Measurements from ENCODE around the gene MSH6. TPM values are rescaled to one million over a fixed set of nuclear protein-coding genes. Genes with fewer than 3 reads are reported as not detected.

MSH6 gene
- total and polyA plus RNA-seq, 2 of the 13 experiments (the other 11 are each of a cell fraction or from before 2014, with no cell fraction given) = 20.8 to 113 TPM

DNA sequence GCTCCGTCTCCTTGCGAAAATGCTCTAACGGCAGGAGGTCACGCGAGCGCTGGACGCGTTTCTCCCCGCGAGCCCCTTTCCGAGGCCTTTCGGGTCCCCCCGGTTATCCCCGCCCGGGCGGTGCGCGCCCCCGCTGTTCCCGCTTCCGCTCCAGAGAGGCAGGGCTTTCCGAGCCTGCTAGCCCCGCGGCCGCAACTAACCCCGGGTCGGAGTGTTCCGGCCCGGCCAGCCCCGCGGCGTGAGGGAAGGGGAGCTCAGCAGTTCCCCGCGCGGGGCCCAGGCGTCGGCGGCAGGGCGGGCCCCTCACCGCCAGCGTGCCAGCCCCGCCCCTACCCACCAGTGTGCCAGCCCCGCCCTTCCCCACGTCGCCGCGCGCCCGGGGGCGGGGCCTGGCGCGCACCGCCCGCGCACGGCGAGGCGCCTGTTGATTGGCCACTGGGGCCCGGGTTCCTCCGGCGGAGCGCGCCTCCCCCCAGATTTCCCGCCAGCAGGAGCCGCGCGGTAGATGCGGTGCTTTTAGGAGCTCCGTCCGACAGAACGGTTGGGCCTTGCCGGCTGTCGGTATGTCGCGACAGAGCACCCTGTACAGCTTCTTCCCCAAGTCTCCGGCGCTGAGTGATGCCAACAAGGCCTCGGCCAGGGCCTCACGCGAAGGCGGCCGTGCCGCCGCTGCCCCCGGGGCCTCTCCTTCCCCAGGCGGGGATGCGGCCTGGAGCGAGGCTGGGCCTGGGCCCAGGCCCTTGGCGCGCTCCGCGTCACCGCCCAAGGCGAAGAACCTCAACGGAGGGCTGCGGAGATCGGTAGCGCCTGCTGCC lies at the start of gene MSH6 (continued):
- TF ChIP-seq, protein P1, sequence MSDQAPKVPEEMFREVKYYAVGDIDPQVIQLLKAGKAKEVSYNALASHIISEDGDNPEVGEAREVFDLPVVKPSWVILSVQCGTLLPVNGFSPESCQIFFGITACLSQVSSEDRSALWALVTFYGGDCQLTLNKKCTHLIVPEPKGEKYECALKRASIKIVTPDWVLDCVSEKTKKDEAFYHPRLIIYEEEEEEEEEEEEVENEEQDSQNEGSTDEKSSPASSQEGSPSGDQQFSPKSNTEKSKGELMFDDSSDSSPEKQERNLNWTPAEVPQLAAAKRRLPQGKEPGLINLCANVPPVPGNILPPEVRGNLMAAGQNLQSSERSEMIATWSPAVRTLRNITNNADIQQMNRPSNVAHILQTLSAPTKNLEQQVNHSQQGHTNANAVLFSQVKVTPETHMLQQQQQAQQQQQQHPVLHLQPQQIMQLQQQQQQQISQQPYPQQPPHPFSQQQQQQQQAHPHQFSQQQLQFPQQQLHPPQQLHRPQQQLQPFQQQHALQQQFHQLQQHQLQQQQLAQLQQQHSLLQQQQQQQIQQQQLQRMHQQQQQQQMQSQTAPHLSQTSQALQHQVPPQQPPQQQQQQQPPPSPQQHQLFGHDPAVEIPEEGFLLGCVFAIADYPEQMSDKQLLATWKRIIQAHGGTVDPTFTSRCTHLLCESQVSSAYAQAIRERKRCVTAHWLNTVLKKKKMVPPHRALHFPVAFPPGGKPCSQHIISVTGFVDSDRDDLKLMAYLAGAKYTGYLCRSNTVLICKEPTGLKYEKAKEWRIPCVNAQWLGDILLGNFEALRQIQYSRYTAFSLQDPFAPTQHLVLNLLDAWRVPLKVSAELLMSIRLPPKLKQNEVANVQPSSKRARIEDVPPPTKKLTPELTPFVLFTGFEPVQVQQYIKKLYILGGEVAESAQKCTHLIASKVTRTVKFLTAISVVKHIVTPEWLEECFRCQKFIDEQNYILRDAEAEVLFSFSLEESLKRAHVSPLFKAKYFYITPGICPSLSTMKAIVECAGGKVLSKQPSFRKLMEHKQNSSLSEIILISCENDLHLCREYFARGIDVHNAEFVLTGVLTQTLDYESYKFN (CRISPR knock-in tag; conservative IDR thresholded peaks at IDR 0.05) = 0 out of 2 replicates have a peak, but pooled peaks have one; percentile 12
- TF ChIP-seq MAFG (CRISPR knock-in tag; IDR thresholded peaks at IDR 0.05) = no peak; the same call in 1 of the 2 replicates
- TF ChIP-seq ZNF557 (CRISPR knock-in tag; IDR thresholded peaks at IDR 0.05) = no peak; the same call in 1 of the 2 replicates
- TF ChIP-seq, protein P2, sequence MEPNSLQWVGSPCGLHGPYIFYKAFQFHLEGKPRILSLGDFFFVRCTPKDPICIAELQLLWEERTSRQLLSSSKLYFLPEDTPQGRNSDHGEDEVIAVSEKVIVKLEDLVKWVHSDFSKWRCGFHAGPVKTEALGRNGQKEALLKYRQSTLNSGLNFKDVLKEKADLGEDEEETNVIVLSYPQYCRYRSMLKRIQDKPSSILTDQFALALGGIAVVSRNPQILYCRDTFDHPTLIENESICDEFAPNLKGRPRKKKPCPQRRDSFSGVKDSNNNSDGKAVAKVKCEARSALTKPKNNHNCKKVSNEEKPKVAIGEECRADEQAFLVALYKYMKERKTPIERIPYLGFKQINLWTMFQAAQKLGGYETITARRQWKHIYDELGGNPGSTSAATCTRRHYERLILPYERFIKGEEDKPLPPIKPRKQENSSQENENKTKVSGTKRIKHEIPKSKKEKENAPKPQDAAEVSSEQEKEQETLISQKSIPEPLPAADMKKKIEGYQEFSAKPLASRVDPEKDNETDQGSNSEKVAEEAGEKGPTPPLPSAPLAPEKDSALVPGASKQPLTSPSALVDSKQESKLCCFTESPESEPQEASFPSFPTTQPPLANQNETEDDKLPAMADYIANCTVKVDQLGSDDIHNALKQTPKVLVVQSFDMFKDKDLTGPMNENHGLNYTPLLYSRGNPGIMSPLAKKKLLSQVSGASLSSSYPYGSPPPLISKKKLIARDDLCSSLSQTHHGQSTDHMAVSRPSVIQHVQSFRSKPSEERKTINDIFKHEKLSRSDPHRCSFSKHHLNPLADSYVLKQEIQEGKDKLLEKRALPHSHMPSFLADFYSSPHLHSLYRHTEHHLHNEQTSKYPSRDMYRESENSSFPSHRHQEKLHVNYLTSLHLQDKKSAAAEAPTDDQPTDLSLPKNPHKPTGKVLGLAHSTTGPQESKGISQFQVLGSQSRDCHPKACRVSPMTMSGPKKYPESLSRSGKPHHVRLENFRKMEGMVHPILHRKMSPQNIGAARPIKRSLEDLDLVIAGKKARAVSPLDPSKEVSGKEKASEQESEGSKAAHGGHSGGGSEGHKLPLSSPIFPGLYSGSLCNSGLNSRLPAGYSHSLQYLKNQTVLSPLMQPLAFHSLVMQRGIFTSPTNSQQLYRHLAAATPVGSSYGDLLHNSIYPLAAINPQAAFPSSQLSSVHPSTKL (CRISPR knock-in tag; IDR thresholded peaks at IDR 0.05) = no peak; the same call in 1 of the 2 replicates
- peak; percentile 78 for TF ChIP-seq NFYC (CRISPR knock-in tag; IDR thresholded peaks at IDR 0.05)
- TF ChIP-seq ARID2 (CRISPR knock-in tag; IDR thresholded peaks at IDR 0.05; ENCODE audit: borderline replicate concordance) = peak; percentile 91; the same call in 1 of the 2 replicates
- no peak for TF ChIP-seq ZNF652 (CRISPR knock-in tag; IDR thresholded peaks at IDR 0.05; ENCODE audit: borderline replicate concordance, low read depth)
- TF ChIP-seq ZKSCAN5 (CRISPR knock-in tag; IDR thresholded peaks at IDR 0.05) = no peak
- TF ChIP-seq, protein P3, sequence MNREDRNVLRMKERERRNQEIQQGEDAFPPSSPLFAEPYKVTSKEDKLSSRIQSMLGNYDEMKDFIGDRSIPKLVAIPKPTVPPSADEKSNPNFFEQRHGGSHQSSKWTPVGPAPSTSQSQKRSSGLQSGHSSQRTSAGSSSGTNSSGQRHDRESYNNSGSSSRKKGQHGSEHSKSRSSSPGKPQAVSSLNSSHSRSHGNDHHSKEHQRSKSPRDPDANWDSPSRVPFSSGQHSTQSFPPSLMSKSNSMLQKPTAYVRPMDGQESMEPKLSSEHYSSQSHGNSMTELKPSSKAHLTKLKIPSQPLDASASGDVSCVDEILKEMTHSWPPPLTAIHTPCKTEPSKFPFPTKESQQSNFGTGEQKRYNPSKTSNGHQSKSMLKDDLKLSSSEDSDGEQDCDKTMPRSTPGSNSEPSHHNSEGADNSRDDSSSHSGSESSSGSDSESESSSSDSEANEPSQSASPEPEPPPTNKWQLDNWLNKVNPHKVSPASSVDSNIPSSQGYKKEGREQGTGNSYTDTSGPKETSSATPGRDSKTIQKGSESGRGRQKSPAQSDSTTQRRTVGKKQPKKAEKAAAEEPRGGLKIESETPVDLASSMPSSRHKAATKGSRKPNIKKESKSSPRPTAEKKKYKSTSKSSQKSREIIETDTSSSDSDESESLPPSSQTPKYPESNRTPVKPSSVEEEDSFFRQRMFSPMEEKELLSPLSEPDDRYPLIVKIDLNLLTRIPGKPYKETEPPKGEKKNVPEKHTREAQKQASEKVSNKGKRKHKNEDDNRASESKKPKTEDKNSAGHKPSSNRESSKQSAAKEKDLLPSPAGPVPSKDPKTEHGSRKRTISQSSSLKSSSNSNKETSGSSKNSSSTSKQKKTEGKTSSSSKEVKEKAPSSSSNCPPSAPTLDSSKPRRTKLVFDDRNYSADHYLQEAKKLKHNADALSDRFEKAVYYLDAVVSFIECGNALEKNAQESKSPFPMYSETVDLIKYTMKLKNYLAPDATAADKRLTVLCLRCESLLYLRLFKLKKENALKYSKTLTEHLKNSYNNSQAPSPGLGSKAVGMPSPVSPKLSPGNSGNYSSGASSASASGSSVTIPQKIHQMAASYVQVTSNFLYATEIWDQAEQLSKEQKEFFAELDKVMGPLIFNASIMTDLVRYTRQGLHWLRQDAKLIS (CRISPR knock-in tag; IDR thresholded peaks at IDR 0.05) = no peak
- peak; percentile 91 for TF ChIP-seq ATAD3A (CRISPR knock-in tag; IDR thresholded peaks at IDR 0.05)
- TF ChIP-seq KDM6A (CRISPR knock-in tag; IDR thresholded peaks at IDR 0.05; ENCODE audit: low read depth) = 0 out of 2 replicates have a peak, but pooled peaks have one; percentile 10
- peak; percentile 71 for TF ChIP-seq NFYB (CRISPR knock-in tag; IDR thresholded peaks at IDR 0.05)
- TF ChIP-seq MAFK (conservative IDR thresholded peaks at IDR 0.05 in 1 of 2, IDR thresholded peaks at IDR 0.05 in 1 of 2; ENCODE audit: low read length in 2 of 2) = no peak
- TF ChIP-seq ELF1 (CRISPR knock-in tag; IDR thresholded peaks at IDR 0.05) = peak; percentile 56; the same call in 1 of the 2 replicates
- TF ChIP-seq, protein P4, sequence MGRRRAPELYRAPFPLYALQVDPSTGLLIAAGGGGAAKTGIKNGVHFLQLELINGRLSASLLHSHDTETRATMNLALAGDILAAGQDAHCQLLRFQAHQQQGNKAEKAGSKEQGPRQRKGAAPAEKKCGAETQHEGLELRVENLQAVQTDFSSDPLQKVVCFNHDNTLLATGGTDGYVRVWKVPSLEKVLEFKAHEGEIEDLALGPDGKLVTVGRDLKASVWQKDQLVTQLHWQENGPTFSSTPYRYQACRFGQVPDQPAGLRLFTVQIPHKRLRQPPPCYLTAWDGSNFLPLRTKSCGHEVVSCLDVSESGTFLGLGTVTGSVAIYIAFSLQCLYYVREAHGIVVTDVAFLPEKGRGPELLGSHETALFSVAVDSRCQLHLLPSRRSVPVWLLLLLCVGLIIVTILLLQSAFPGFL (CRISPR knock-in tag; IDR thresholded peaks at IDR 0.05) = 0 out of 2 replicates have a peak, but pooled peaks have one; percentile 55
- TF ChIP-seq ZNF253 (CRISPR knock-in tag; IDR thresholded peaks at IDR 0.05; ENCODE audit: borderline replicate concordance) = peak; percentile 45; the same call in 1 of the 2 replicates
